HG03135 (cell line): ENCODE measurements around the gene NPAS2.

Source experiments
- ATAC-seq: cut with Tn5 transposase; IDR thresholded peaks from one replicate; pipeline ENCODE4 v1.9.1; 2021; ENCODE audit warnings: mild to moderate bottlenecking, moderate library complexity; ENCODE audit not compliant: unreplicated experiment

NPAS2 gene

GRCh38 chr2:101037161-101037755 lies 217.3 kb downstream of the NPAS2 start:
- no peak for ATAC-seq

DNA sequence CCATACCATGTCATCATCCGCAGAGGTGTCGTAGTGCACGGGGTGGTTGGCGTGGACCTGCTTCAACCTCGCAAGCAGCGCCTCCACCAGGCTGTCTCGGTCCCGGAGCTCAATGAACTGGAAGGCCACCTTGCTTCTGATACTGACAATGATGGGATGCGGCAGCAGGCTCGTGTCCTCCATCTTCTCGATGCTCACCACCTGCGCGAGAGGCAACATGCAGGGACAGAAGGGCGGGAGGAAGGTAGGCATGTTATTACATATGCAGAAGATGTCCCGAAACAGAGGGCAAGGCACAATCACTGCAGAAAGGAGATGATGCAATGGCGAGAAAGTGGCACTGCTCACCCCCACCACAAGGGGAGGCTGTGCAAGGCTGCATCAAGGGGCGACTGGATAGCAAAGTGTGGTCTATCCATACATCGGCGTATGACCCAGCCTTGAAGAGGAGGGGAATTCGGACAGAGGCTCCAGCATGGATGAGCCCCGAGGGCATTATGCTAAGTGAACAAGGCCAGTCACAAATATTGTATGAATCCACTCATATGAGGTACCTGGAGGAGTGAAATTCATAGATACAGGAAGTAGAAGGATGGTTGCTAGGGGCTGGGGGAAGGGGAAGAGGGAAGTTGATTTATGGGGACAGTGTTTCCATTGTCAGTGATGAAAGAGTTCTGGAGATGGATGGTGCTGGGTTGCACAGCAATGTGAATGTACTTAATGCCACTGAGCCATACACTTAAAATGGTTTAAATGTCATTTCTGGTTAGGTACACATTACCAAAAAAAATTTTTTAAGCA lies 218.7 kb downstream of the NPAS2 start:
- no peak for ATAC-seq

- no peak for ATAC-seq
Measured at GRCh38 chr2:101040072-101040471, 220.1 kb downstream of the NPAS2 start.

DNA sequence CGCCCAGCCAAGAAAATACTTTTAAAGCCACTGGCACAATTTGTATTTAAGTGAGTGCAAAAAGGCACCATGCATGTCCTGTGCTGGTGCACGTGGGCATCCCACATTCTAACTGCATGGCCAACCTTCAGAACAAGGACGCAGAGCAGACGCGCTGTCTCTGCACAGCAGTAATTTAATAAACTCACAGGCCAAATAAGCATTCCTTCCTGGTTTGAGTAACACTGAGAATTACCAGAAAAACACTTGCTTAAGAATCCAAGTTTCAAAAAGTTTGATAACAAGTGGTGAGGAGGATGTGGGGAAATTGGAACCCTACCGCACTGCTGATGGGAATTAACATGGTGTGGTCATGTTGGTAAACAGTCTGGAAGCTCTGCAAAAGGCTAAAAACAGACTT lies 220.8 kb downstream of the NPAS2 start:
- ATAC-seq, result no peak

DNA sequence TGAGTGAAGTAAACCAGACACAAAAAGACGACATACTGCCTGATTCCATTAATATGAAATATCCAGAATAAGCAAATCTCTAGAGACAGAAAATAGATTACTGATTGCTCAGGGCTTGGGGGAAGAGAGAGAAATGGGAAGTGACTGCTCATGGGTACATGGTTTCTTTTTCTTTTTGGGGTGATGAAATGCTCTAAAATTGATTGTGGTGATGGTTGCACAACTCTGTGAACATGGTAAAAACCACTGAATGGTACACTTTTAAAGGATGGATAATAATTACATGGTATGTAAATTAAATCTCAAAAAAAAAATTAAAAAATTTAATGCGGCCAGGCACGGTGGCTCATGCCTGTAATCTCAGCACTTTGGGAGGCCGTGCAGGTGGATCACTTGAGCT lies 221.5 kb downstream of the NPAS2 start:
- no peak for ATAC-seq

DNA sequence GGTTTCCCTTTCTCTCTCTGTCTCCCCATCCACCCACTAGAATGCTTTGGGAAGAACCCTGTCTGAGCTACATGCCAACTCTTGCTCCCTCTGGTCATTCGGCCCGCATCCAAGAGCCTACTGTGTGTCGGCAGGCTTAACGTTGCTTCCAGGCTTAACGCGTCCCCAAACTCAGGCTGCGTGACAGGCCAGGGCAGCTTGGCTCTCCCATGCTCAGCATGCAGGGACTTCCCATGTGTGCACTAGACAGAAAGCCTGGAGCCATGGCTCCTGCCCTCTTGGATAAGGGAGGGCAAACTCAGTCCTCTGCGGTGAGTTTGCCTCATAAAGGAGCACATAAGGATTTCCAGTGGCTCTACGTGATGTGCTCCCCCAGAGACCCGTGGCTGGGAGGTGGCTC lies 225.4 kb downstream of the NPAS2 start:
- no peak for ATAC-seq
